K562 (cell line): ENCODE measurements around the gene FBXO21. TPM values are rescaled to one million over a fixed set of nuclear protein-coding genes. Genes with fewer than 3 reads are reported as not detected.

Source experiments
- BDP1 ChIP-seq: IDR thresholded peaks from 3 replicates; pipeline ENCODE4 v1.6.1; 2011; ENCODE audit not compliant: insufficient read length, insufficient read depth
- EWSR1 ChIP-seq: fragments of 450-650 bp; IDR thresholded peaks from 2 replicates; pipeline ENCODE4 v1.6.1; 2018; ENCODE audit warnings: borderline replicate concordance, mild to moderate bottlenecking, low read depth, moderate library complexity; ENCODE audit not compliant: partially characterized antibody
- ILK ChIP-seq: fragments of 450-650 bp; IDR thresholded peaks from 2 replicates; pipeline ENCODE4 v1.6.1; 2016; ENCODE audit warnings: missing genetic modification characterization, low read depth, mild to moderate bottlenecking, missing compliant biosample characterization, moderate library complexity, borderline replicate concordance
- JUN ChIP-seq, 2 experiments: sonication (generic) in 1 of 2; formaldehyde crosslinking in 1 of 2; IDR thresholded peaks; 2 replicates each; pipeline versions ENCODE4 v1.6.1 to v1.8.0; 2012 to 2022; ENCODE audit warnings: borderline replicate concordance in 2 of 2, mild to moderate bottlenecking in 2 of 2, improper control_type of control experiment in 1 of 2, low read depth in 1 of 2, low read length in 1 of 2, missing genetic modification reagents in 1 of 2
- STAT5B ChIP-seq: fragments of 250-450 bp; sonication (Bioruptor Pico); IDR thresholded peaks from 2 replicates; pipeline ENCODE4 v1.8.0; 2021; ENCODE audit warnings: mild to moderate bottlenecking, inconsistent platforms
- polyA plus RNA-seq, 8 experiments: library from polyadenylated mRNA; depleted of rRNA in 4 of 8; stranded (reverse) in 5 of 8; unstranded in 3 of 8; fragments of >200 nt; fragmentation: Nextera tagmentation in 2 of 8; fragmentation: Illumina TruSeq in 1 of 8; extraction: Ambion mirVana in 2 of 8; extraction: Trizol in 1 of 8; gene quantifications; 2 replicates each; pipeline versions ENCODE4 v1.2.1 to v1.2.3, GENCODE V29; 2011 to 2014; ENCODE audit warnings: inconsistent platforms in 1 of 8, missing spikeins in 1 of 8
- total RNA-seq, 7 experiments: library from RNA; depleted of rRNA in 6 of 7; stranded (reverse); fragments of >200 nt in 6 of 7; fragmentation: Illumina TruSeq in 2 of 7; extraction: Trizol in 2 of 7; gene quantifications; 2 replicates each; pipeline versions ENCODE4 v1.2.1 to v1.2.3, GENCODE V29; 2011 to 2021; ENCODE audit warnings: low replicate concordance in 1 of 7
- TF ChIP-seq, protein P1 (sequence below): sonication (generic); formaldehyde crosslinking; IDR thresholded peaks from 2 replicates; pipeline ENCODE4 v1.8.0; 2023; ENCODE audit warnings: missing genetic modification reagents, mild to moderate bottlenecking, borderline replicate concordance
- TF ChIP-seq, protein P2 (sequence below): sonication (generic); formaldehyde crosslinking; IDR thresholded peaks from 2 replicates; pipeline ENCODE4 v1.4.0; 2020; ENCODE audit warnings: mild to moderate bottlenecking, missing genetic modification reagents

Gene FBXO21
- total and polyA plus RNA-seq, 9 of the 15 experiments (the other 6 are each of a cell fraction or from before 2014, with no cell fraction given), result 3.0 to 50.9 (median 9.1) TPM

DNA sequence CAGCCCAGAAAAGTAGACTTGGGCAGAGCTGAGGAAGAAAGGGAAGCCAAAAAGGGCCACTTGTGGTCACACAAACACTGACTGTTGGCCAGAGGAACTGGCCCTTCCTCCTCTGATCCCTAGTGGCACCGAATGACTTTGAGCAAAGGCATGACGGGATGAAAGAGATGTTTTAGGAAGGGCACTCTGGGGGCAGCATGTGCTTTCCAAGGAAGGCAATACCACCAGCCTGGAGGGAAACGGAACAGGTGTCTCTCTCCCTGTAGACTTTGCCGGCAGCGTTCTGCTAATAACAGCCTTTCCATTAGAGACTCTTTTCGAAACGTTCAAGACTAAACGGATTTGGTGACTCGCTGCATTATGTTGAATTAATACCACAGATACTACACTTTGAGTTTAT, 12.3 kb upstream of the FBXO21 start (continued):
- TF ChIP-seq, protein P1, sequence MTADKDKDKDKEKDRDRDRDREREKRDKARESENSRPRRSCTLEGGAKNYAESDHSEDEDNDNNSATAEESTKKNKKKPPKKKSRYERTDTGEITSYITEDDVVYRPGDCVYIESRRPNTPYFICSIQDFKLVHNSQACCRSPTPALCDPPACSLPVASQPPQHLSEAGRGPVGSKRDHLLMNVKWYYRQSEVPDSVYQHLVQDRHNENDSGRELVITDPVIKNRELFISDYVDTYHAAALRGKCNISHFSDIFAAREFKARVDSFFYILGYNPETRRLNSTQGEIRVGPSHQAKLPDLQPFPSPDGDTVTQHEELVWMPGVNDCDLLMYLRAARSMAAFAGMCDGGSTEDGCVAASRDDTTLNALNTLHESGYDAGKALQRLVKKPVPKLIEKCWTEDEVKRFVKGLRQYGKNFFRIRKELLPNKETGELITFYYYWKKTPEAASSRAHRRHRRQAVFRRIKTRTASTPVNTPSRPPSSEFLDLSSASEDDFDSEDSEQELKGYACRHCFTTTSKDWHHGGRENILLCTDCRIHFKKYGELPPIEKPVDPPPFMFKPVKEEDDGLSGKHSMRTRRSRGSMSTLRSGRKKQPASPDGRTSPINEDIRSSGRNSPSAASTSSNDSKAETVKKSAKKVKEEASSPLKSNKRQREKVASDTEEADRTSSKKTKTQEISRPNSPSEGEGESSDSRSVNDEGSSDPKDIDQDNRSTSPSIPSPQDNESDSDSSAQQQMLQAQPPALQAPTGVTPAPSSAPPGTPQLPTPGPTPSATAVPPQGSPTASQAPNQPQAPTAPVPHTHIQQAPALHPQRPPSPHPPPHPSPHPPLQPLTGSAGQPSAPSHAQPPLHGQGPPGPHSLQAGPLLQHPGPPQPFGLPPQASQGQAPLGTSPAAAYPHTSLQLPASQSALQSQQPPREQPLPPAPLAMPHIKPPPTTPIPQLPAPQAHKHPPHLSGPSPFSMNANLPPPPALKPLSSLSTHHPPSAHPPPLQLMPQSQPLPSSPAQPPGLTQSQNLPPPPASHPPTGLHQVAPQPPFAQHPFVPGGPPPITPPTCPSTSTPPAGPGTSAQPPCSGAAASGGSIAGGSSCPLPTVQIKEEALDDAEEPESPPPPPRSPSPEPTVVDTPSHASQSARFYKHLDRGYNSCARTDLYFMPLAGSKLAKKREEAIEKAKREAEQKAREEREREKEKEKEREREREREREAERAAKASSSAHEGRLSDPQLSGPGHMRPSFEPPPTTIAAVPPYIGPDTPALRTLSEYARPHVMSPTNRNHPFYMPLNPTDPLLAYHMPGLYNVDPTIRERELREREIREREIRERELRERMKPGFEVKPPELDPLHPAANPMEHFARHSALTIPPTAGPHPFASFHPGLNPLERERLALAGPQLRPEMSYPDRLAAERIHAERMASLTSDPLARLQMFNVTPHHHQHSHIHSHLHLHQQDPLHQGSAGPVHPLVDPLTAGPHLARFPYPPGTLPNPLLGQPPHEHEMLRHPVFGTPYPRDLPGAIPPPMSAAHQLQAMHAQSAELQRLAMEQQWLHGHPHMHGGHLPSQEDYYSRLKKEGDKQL, result no peak
- TF ChIP-seq BDP1, result no peak
- no peak for TF ChIP-seq STAT5B
- TF ChIP-seq EWSR1, result no peak
- TF ChIP-seq, protein P2, sequence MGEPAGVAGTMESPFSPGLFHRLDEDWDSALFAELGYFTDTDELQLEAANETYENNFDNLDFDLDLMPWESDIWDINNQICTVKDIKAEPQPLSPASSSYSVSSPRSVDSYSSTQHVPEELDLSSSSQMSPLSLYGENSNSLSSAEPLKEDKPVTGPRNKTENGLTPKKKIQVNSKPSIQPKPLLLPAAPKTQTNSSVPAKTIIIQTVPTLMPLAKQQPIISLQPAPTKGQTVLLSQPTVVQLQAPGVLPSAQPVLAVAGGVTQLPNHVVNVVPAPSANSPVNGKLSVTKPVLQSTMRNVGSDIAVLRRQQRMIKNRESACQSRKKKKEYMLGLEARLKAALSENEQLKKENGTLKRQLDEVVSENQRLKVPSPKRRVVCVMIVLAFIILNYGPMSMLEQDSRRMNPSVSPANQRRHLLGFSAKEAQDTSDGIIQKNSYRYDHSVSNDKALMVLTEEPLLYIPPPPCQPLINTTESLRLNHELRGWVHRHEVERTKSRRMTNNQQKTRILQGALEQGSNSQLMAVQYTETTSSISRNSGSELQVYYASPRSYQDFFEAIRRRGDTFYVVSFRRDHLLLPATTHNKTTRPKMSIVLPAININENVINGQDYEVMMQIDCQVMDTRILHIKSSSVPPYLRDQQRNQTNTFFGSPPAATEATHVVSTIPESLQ (CRISPR knock-in tag), result no peak
- TF ChIP-seq JUN (IDR thresholded peaks at IDR 0.05; ENCODE audit: borderline replicate concordance, low read depth, low read length), result no peak
- no peak for TF ChIP-seq JUN (CRISPR knock-in tag; IDR thresholded peaks at IDR 0.05; ENCODE audit: borderline replicate concordance)
- no peak for TF ChIP-seq ILK
